H1 (cell line): ENCODE data around the gene TMEM145. TPM values are rescaled to one million over a fixed set of nuclear protein-coding genes. Genes with fewer than 3 reads are reported as not detected.

ENCODE experiments used
- BACH1 ChIP-seq: IDR thresholded peaks from 2 replicates; pipeline ENCODE4 v1.6.1; 2012; ENCODE audit warnings: low read length, improper control_type of control experiment
- CHD1 ChIP-seq: IDR thresholded peaks from 2 replicates; pipeline ENCODE4 v1.6.1; 2012; ENCODE audit warnings: low read depth, low read length, improper control_type of control experiment
- GABPA ChIP-seq: IDR thresholded peaks from 2 replicates; pipeline ENCODE4 v1.6.1; 2011; ENCODE audit warnings: mild to moderate bottlenecking, low read length, moderate library complexity, borderline replicate concordance; ENCODE audit not compliant: insufficient read depth
- JUN ChIP-seq: IDR thresholded peaks from 2 replicates; pipeline ENCODE4 v1.6.1; 2011; ENCODE audit warnings: low read depth, mild to moderate bottlenecking, improper control_type of control experiment, low read length
- POU5F1 ChIP-seq: IDR thresholded peaks from 2 replicates; pipeline ENCODE4 v1.6.1; 2011; ENCODE audit warnings: low read depth, mild to moderate bottlenecking, low read length, moderate library complexity
- ZNF274 ChIP-seq: IDR thresholded peaks from 2 replicates; pipeline ENCODE4 v1.7.0; 2012; ENCODE audit warnings: low read length, borderline replicate concordance; ENCODE audit errors: extremely low read depth
- polyA plus RNA-seq, 7 experiments: library from polyadenylated mRNA; depleted of rRNA in 3 of 7; stranded (reverse) in 5 of 7; unstranded in 2 of 7; fragments of >200 nt in 5 of 7; fragments of 200-250 nt in 2 of 7; gene quantifications; 1 replicate in 5 of 7; 2 replicates in 1 of 7; 4 replicates in 1 of 7; pipeline versions ENCODE4 v1.2.1 to v1.2.3, GENCODE V29; 2011 to 2013; ENCODE audit warnings: missing spikeins in 2 of 7, mixed read lengths in 2 of 7
- total RNA-seq: library from RNA; stranded (reverse); fragmentation: NEBNext Ultra II Directional; extraction: Animal tissue kit (Norgen Biotek cat#: 25700); gene quantifications from 2 replicates; pipeline ENCODE4 v1.2.1, GENCODE V29; 2021
- TF ChIP-seq, protein P1 (sequence below): IDR thresholded peaks from 2 replicates; pipeline ENCODE4 v1.6.1; 2012; ENCODE audit warnings: low read length, inconsistent platforms

TMEM145 gene
- total and polyA plus RNA-seq, 2 of the 8 experiments (the other 6 are each of a cell fraction or from before 2014, with no cell fraction given) = 2.3 to 4.7 TPM

DNA sequence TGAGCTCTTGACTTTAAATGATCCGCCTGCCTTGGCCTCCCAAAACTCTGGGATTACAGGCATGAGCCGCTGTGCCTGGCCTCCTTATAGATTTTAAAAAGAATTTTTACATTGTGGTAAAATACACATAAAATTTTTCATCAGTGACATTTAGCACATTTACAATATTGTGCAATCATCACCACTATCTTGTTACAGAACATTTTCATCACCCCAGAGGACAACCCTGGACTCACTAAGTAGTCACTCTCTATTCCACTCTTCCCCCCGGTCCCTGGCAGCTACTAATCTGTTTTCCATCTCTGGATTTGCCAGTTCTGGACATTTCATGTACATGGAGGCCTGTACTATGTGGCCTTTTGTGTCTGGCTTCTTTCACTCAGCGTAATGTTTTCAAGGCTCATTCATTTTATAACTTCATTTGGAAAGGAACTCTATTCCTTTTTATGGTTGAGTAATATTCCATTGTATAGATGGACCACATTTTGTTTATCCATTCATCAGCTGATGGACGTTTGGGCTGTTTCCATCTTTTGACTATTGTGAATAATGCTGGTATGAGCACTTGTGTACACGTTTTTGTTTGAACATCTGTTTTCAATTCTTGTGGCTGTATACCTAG is 32.2 kb downstream of the TMEM145 start (continued):
- no peak for TF ChIP-seq BACH1
- TF ChIP-seq POU5F1 = no peak
- no peak for TF ChIP-seq CHD1
- no peak for TF ChIP-seq ZNF274
- TF ChIP-seq, protein P1, sequence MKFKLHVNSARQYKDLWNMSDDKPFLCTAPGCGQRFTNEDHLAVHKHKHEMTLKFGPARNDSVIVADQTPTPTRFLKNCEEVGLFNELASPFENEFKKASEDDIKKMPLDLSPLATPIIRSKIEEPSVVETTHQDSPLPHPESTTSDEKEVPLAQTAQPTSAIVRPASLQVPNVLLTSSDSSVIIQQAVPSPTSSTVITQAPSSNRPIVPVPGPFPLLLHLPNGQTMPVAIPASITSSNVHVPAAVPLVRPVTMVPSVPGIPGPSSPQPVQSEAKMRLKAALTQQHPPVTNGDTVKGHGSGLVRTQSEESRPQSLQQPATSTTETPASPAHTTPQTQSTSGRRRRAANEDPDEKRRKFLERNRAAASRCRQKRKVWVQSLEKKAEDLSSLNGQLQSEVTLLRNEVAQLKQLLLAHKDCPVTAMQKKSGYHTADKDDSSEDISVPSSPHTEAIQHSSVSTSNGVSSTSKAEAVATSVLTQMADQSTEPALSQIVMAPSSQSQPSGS = no peak
- no peak for TF ChIP-seq GABPA
- no peak for TF ChIP-seq JUN
